Suprapubic skin (tissue), 4 donors: ENCODE data around the gene MTIF3. TPM values are rescaled to one million over a fixed set of nuclear protein-coding genes. Genes with fewer than 3 reads are reported as not detected.

ENCODE experiments used
- DNase-seq, 2 donors: peaks; one replicate each; pipeline ENCODE4 v3.0.0-alpha.2; 2019; ENCODE audit warnings: low spot score in 2 of 2
- H3K27ac ChIP-seq: fragments of 200-600 bp; sonication (generic); one replicate; pipeline ENCODE4 v1.5.1; 2019
- H3K27me3 ChIP-seq: fragments of 200-600 bp; sonication (generic); one replicate; pipeline ENCODE4 v1.5.1; 2019
- H3K36me3 ChIP-seq: fragments of 200-600 bp; sonication (generic); one replicate; pipeline ENCODE4 v1.5.1; 2019
- H3K4me1 ChIP-seq: fragments of 200-600 bp; sonication (generic); one replicate; pipeline ENCODE4 v1.5.1; 2019
- H3K4me3 ChIP-seq: fragments of 200-600 bp; sonication (generic); one replicate; pipeline ENCODE4 v1.5.1; 2019; ENCODE audit warnings: mild to moderate bottlenecking
- H3K9me3 ChIP-seq: fragments of 200-600 bp; sonication (generic); one replicate; pipeline ENCODE4 v1.5.1; 2019
- CTCF ChIP-seq, 2 donors: fragments of 200-600 bp in 1 of 2; fragments of 450-650 bp in 1 of 2; sonication (generic) in 1 of 2; IDR thresholded peaks; one replicate each; pipeline ENCODE4 v1.5.1; 2016 to 2019; ENCODE audit warnings: antibody characterized with exemption in 2 of 2, mild to moderate bottlenecking in 1 of 2, moderate library complexity in 1 of 2
- EP300 ChIP-seq: sonication (generic); formaldehyde crosslinking; IDR thresholded peaks from one replicate; pipeline ENCODE4 v1.6.1; 2017; ENCODE audit warnings: antibody characterized with exemption
- POLR2A ChIP-seq, 2 donors: fragments of 450-650 bp; IDR thresholded peaks; one replicate each; pipeline ENCODE4 v1.6.1; 2017; ENCODE audit warnings: antibody characterized with exemption in 2 of 2, mild to moderate bottlenecking in 2 of 2, moderate library complexity in 2 of 2
- POLR2AphosphoS5 ChIP-seq, 3 donors: sonication (generic); formaldehyde crosslinking; IDR thresholded peaks; one replicate each; pipeline ENCODE4 v1.6.1; 2017; ENCODE audit warnings: antibody characterized with exemption in 3 of 3
- WGBS: methylation state at CpG from one replicate; pipeline ENCODE4 v1.1.5; 2018; 5-methylcytosine and 5-hydroxymethylcytosine counted together
- total RNA-seq, 4 donors: library from RNA; depleted of rRNA; stranded (reverse); fragments of >200 nt; gene quantifications; one replicate each; pipeline ENCODE4 v1.1.0, GENCODE V29; 2016

The MTIF3 gene
- total RNA-seq, 4 donors from 2014 or later: 42.1 to 66.9 (median 48.0) TPM

GRCh38 chr13:27396252-27396846 is 54.0 kb downstream of the MTIF3 start:
- H3K27me3 ChIP-seq: peaks cover 10% of the 10 kb centered on the region
- no peaks in the 10 kb centered on the region for H3K36me3 ChIP-seq
- no peak for DNase-seq
- WGBS: 84% methylated on average over 7 of the region's 7 CpGs
- no peaks in the 10 kb centered on the region for H3K9me3 ChIP-seq
- peaks cover 7% of the 10 kb centered on the region for H3K4me1 ChIP-seq
- TF ChIP-seq CTCF (IDR thresholded peaks at IDR 0.05): no peak
- no peak for TF ChIP-seq EP300
- no peak for TF ChIP-seq POLR2AphosphoS5 (IDR thresholded peaks at IDR 0.05)
- no peak for TF ChIP-seq POLR2A (IDR thresholded peaks at IDR 0.05)
- H3K27ac ChIP-seq: no peak overlapping the region
- no peak overlapping the region for H3K4me3 ChIP-seq

GRCh38 chr13:27395007-27395510 is 55.3 kb downstream of the MTIF3 start:
- 58% methylated on average over 14 of the region's 14 CpGs for WGBS
- no peaks in the 10 kb centered on the region for H3K9me3 ChIP-seq
- H3K36me3 ChIP-seq: no peaks in the 10 kb centered on the region

GRCh38 chr13:27393101-27393500 is 57.3 kb downstream of the MTIF3 start:
- no peaks in the 10 kb centered on the region for H3K4me1 ChIP-seq
- peaks cover 10% of the 10 kb centered on the region for H3K27me3 ChIP-seq
- no peak for DNase-seq
- H3K4me3 ChIP-seq: no peak overlapping the region
- no peak overlapping the region for H3K27ac ChIP-seq
- H3K9me3 ChIP-seq: no peaks in the 10 kb centered on the region
- H3K36me3 ChIP-seq: no peaks in the 10 kb centered on the region
- no peak for TF ChIP-seq POLR2A (IDR thresholded peaks at IDR 0.05)
- TF ChIP-seq POLR2AphosphoS5 (IDR thresholded peaks at IDR 0.05): no peak
- TF ChIP-seq EP300: no peak
- TF ChIP-seq CTCF (IDR thresholded peaks at IDR 0.05): no peak
- 50% methylated on average over 4 of the region's 4 CpGs for WGBS

More at GRCh38 chr13:27395007-27395510, 55.3 kb downstream of the MTIF3 start:
- Histone ChIP-seq H3K4me1 (no peaks in the 10 kb centered on the region), H3K27me3 (peaks cover 10% of the 10 kb centered on the region), H3K27ac (no peak overlapping the region), H3K4me3 (no peak overlapping the region)
- no peak for DNase-seq
- no peak for TF ChIP-seq CTCF (IDR thresholded peaks at IDR 0.05)
- TF ChIP-seq POLR2AphosphoS5 (IDR thresholded peaks at IDR 0.05): no peak
- TF ChIP-seq POLR2A (IDR thresholded peaks at IDR 0.05): no peak
- TF ChIP-seq EP300: no peak

GRCh38 chr13:27391471-27391870 is 58.9 kb downstream of the MTIF3 start:
- H3K4me1 ChIP-seq: no peaks in the 10 kb centered on the region
- no peak for TF ChIP-seq POLR2AphosphoS5 (IDR thresholded peaks at IDR 0.05)
- no peak for TF ChIP-seq EP300
- TF ChIP-seq POLR2A (IDR thresholded peaks at IDR 0.05): no peak
- TF ChIP-seq CTCF (IDR thresholded peaks at IDR 0.05): no peak
- H3K9me3 ChIP-seq: no peaks in the 10 kb centered on the region
- DNase-seq: no peak
- peaks cover 10% of the 10 kb centered on the region for H3K27me3 ChIP-seq
- H3K4me3 ChIP-seq: no peak overlapping the region
- WGBS: 61% methylated on average over 2 of the region's 2 CpGs
- H3K36me3 ChIP-seq: no peaks in the 10 kb centered on the region
- H3K27ac ChIP-seq: no peak overlapping the region

- Histone ChIP-seq H3K27ac (no peak overlapping the region), H3K4me1 (no peaks in the 10 kb centered on the region), H3K36me3 (no peaks in the 10 kb centered on the region), H3K9me3 (no peaks in the 10 kb centered on the region), H3K27me3 (peaks cover 2% of the 10 kb centered on the region), H3K4me3 (no peak overlapping the region)
- DNase-seq: no peak
- 72% methylated on average over 7 of the region's 7 CpGs for WGBS
- no peak for TF ChIP-seq POLR2A (IDR thresholded peaks at IDR 0.05)
- TF ChIP-seq EP300: no peak
- no peak for TF ChIP-seq POLR2AphosphoS5 (IDR thresholded peaks at IDR 0.05)
- no peak for TF ChIP-seq CTCF (IDR thresholded peaks at IDR 0.05)
Measured at GRCh38 chr13:27389891-27390290, 60.5 kb downstream of the MTIF3 start.
